ENCODE results near the gene DLX1.
"Not testable (repeated sequence)": the region's sequence is repeated elsewhere in the genome, so short reads cannot be mapped to it uniquely, and the experiment has no call there.

Gene DLX1

GRCh38 chr2:172100080-172100934, 15.0 kb downstream of the DLX1 start:
- DNase-seq = no peak

DNA sequence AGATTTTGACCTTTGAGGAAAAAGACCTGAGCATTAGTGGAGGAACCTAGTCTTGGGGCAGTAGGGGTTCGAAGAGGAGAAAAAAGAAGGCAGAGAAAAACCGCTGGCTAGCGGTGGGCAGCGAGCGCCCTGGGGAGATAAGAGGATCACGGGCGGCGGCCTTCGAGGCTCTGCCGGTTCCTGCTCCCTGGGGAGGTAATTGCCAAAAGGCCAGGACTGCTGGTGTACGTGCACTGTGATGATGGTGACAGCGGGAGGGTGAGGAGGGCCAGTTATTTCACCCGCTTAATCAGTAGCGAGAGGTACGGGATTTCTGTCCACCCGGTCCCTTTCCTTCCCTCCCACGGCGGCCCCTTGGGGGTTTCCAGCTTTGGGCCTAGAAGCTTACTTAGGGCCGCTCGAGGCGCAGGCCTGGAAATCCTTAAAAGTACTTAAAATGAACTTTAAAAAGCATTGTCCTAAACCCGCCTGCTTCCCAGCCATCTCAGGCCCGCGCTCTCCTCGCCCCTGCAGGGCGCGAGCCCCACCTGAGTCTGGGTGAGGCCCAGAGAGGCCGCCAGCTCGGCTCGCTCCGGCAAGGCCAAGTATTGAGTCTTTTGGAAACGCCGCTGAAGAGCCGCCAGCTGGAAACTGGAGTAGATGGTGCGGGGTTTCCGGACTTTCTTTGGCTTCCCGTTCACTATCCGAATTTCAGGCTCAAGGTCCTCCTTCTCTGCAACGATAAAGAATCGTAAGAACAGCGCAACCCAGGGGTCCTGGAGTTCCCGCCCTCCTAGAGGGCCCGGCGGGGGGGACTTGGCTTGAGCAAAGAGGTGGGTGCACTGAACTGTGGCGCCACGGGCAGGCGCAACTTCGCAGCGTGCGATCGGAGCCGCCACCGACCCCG, 15.9 kb downstream of the DLX1 start:
- no peak for DNase-seq

GRCh38 chr2:172101821-172102390, 16.6 kb downstream of the DLX1 start:
- no peak for DNase-seq

DNA sequence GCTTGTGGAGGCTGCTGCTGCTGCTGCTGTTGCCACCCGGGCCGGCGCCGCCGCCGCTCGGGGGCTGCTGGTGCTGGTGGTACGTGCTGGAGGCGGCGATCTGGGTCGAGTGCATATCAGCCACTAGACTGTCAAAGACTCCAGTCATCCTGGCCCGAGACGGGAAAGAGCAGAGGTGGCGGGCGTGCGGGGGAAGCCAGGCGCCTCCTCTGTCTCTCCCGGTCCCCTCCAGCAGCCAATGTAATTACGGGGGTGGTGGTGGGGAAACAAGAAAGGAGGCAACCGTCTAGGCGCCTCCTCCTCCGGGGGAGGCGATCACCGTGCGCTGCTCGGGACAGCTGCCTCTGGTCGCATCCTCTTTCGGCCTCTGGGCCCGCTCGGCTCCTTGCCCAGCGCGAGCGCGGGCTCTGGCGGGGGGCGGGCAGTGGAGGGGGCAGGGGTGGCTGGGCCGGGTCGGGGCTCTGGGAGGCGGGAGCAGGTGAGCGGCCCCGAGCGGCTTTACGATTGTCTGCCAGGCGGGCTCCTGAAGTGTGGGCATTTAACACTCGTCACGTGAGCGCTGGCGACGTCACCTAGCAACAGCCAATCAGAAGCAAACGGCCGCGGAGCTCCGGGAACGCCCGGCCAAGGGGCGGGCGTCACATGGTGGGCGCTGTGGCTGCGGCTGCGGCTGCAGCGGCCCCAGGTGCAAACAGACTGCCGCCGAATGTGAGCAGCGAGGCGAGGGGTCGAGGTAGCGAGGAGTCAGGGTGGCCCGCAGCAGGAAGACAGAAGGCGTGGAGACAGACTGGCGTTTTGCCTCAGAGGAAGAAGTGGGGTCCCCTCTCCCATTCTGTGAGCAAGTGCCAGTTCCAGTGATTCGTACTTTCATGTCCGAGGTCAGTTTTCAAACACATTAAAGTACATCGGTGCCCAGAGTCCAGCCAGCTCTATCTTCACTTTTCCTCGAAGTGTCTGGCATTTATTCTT, 17.4 kb downstream of the DLX1 start, which contains the start of gene DLX2:
Gene DLX2, minus strand, starts transcription at position 510 of the 969 bp plus-strand sequence. Its CDS starts 362 bp downstream, at position 148.
- no peak for DNase-seq

- no peak for DNase-seq
Measured at GRCh38 chr2:172103471-172104272, 18.4 kb downstream of the DLX1 start.

GRCh38 chr2:172105471-172106107, 20.3 kb downstream of the DLX1 start:
- DNase-seq = no peak

DNA sequence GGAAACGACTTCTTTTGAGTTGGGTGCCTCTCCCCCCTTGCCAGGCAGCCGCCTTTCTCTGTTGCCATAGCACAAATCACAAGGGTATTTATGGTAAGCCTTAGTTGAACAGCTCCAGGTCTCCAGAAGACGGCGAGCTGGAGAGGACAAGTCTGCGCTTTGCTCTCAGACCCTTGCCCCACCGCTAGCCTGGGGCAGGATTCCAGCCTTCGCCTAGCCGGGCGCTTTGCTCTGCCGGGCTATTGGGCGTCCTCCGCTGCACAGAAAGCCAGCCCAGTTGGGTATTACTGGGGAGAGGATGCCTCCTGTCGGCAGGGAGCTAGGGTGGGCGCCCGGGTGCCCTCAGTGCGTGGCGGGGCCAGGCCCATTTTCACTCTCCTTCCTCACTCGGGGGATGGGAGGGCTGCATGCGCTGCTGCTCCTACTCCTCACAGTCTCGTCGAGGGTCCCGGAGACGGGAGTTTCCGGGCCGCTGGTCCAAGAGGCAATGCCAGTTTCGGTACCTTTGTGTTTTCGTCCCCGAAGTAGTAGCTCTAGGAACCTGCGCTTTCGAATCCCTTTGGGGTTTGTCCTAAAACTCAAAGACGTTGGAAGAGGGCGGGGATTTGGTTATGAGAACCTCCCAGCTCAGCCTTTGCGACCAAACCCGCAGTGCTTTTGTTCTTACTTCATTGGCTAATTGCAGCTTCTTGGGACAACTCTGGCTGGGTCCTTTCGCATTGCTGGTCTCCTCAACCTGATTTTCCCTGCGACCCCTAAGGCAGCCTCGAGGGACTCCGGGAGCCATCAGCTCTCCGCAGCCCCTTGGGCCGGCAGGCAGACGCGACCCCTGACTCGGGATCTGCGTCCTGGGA, 21.0 kb downstream of the DLX1 start:
- DNase-seq = no peak

GRCh38 chr2:172107690-172108586, 22.6 kb downstream of the DLX1 start:
- DNase-seq = no peak

DNA sequence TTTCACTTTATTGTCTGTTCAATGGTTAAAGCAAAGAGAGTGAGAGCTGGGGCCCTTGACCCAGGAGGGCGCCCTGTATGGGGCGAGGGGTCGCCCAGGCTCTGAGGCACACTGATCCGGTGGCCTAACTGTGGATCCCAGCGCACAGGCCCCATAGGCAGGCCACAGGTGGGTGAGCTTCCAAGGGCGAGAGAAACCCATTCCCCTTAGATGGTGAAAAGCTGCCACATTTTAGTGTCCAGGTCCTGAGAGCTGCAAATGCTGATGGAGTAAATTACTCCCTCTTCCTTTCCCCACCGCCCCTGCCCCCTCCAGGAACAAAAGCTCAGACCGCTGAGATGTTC, 23.3 kb downstream of the DLX1 start:
- no peak for DNase-seq

GRCh38 chr2:172109256-172109987, 24.1 kb downstream of the DLX1 start:
- DNase-seq = no peak

DNA sequence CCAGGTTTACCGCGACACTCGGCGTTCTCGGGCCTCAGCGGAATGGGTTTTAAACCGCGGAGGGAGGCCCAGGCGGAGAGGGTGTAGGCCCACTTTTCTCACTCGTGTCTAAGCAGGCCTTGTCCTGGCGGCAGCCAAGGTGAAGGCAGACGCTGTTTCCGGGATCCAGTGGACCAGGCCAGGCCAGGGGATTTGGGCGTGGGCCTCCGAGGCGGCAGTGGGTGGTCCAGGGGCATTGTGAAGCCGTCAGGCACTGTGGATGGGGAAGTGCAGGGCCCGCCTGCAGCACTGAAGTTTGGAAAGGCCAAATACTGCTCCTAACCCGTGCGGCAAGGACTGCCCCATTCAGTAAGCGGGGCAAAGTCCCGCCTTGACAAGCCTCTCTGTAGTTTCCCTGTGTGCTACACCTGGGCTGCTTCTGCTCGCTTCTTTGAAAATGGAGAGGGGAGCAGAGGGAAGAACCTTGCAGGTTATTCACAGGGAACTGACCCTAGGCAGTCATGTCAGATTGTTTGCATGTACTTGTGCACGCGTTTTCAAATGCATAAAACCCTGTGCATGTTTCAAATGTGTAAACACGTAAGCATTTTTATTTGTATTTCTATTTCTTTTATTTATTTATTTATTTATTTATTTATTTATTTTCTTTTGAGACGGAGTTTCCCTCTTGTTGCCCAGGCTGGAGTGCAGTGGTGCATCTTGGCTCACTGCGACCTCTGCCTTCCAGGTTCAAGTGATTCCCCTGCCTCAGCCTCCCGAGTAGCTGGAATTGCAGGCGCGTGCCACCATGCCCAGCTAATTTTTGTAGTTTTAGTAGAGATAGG, 24.9 kb downstream of the DLX1 start:
- DNase-seq = no peak

DNA sequence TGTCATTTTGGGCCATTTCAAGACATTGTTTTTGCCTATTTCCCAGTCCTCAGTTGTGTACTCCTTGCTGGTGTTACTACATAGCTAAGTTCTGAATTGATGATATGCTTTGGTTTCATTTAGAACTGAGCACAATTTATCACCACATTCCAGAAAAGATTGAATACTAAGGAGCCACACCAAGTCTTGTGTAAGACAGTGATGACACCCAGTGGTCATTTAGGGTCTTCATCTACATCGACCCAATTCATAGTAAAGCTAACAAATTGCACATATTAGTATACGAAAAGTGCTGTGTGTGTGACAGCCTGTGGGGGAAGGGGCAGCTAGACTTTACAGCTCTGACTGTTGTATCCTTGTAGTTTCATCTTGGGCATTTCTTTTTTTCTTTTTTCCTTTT, 28.3 kb downstream of the DLX1 start:
- DNase-seq = no peak

GRCh38 chr2:172114176-172114575, 28.9 kb downstream of the DLX1 start:
- not testable (repeated sequence) for DNase-seq

GRCh38 chr2:172114579-172114978, 29.3 kb downstream of the DLX1 start:
- DNase-seq = no peak

DNA sequence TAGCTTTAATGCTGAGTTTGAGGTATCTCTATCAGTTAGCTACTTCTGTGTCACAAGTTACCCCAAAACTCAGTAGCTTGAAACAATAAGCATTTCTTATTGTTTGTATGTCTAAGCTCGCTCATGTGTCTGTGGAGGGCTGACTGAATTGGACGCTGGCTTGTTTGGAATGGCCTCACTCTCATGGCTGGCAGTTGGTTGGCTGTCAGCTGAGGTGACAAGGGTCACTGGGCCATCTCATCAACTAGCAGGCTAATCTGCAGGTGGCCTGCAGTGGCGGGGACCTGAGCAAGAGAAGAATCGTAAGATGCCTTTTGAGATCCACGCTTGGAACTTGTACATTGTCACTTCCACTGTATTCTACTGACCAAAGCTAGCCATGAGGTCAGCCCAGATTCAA, 30.8 kb downstream of the DLX1 start:
- no peak for DNase-seq

GRCh38 chr2:172119089-172119488, 33.8 kb downstream of the DLX1 start:
- DNase-seq = no peak

GRCh38 chr2:172120118-172120517, 34.8 kb downstream of the DLX1 start:
- no peak for DNase-seq

Data from cortex of kidney (tissue), 1 donor.